Measurements from ENCODE around the gene PTX4. TPM values are rescaled to one million over a fixed set of nuclear protein-coding genes. Genes with fewer than 3 reads are reported as not detected.
A peak's percentile ranks its signal among the peaks of the same experiment; 100 is the strongest.

Gene PTX4
- total and polyA plus RNA-seq, 2 donors from 2014 or later = not detected

GRCh38 chr16:1460602-1461138 is 28.1 kb downstream of the PTX4 start:
- no peaks in the 10 kb centered on the region for H3K27me3 ChIP-seq (ENCODE audit: control insufficient read depth, insufficient read depth, low read length)
- no peak for TF ChIP-seq CTCF (IDR thresholded peaks at IDR 0.05; ENCODE audit: borderline replicate concordance, extremely low read depth, insufficient read depth)
- H3K9ac ChIP-seq (ENCODE audit: low read length in 3 of 3) = no peak overlapping the region
- no peak overlapping the region for H3K4me3 ChIP-seq (ENCODE audit: low read length in 3 of 3)
- no peaks in the 10 kb centered on the region for H3K4me1 ChIP-seq (ENCODE audit: control insufficient read depth in 2 of 3, insufficient read depth in 2 of 3, low read depth in 1 of 3, low read length in 3 of 3)
- DNase-seq (no peak), FAIRE-seq (no peak)
- intact Hi-C loops (cut with DNase I) = no loop called here
- H3K9me3 ChIP-seq (ENCODE audit: control insufficient read depth in 2 of 3, insufficient read depth in 1 of 3, low read length in 3 of 3) = no peaks in the 10 kb centered on the region
- no peak overlapping the region for H3K27ac ChIP-seq (ENCODE audit: low read depth in 2 of 2, low read length in 2 of 2)
- peaks cover 0 to 11% (median 9%) of the 10 kb centered on the region in 3 donors for H3K36me3 ChIP-seq (ENCODE audit: control insufficient read depth in 2 of 3, insufficient read depth in 3 of 3, low read length in 3 of 3)

GRCh38 chr16:1459967-1460366 is 28.8 kb downstream of the PTX4 start:
- DNase-seq (no peak), FAIRE-seq (no peak)
- H3K27ac ChIP-seq (ENCODE audit: low read depth in 2 of 2, low read length in 2 of 2) = no peak overlapping the region
- H3K36me3 ChIP-seq (ENCODE audit: control insufficient read depth in 2 of 3, insufficient read depth in 3 of 3, low read length in 3 of 3) = peaks cover 0 to 15% (median 10%) of the 10 kb centered on the region in 3 donors
- no peak overlapping the region for H3K9ac ChIP-seq (ENCODE audit: low read length in 3 of 3)
- TF ChIP-seq CTCF (IDR thresholded peaks at IDR 0.05; ENCODE audit: borderline replicate concordance, extremely low read depth, insufficient read depth) = no peak
- no peaks in the 10 kb centered on the region for H3K27me3 ChIP-seq (ENCODE audit: control insufficient read depth, insufficient read depth, low read length)
- intact Hi-C loops (cut with DNase I) = no loop called here
- H3K4me3 ChIP-seq (ENCODE audit: low read length in 3 of 3) = no peak overlapping the region
- no peaks in the 10 kb centered on the region for H3K4me1 ChIP-seq (ENCODE audit: control insufficient read depth in 2 of 3, insufficient read depth in 2 of 3, low read depth in 1 of 3, low read length in 3 of 3)
- H3K9me3 ChIP-seq (ENCODE audit: control insufficient read depth in 2 of 3, insufficient read depth in 1 of 3, low read length in 3 of 3) = no peaks in the 10 kb centered on the region

- no peak overlapping the region for H3K9ac ChIP-seq (ENCODE audit: low read length in 3 of 3)
- H3K4me1 ChIP-seq (ENCODE audit: control insufficient read depth in 2 of 3, insufficient read depth in 2 of 3, low read depth in 1 of 3, low read length in 3 of 3) = no peaks in the 10 kb centered on the region
- intact Hi-C loops (cut with DNase I) = no loop called here
- FAIRE-seq = no peak
- H3K27ac ChIP-seq (ENCODE audit: low read depth in 2 of 2, low read length in 2 of 2) = no peak overlapping the region
- peak in 1 of 5 donors; percentile 68 for DNase-seq
- peaks cover 0 to 15% (median 10%) of the 10 kb centered on the region in 3 donors for H3K36me3 ChIP-seq (ENCODE audit: control insufficient read depth in 2 of 3, insufficient read depth in 3 of 3, low read length in 3 of 3)
- no peak for TF ChIP-seq CTCF (IDR thresholded peaks at IDR 0.05; ENCODE audit: borderline replicate concordance, extremely low read depth, insufficient read depth)
- no peak overlapping the region for H3K4me3 ChIP-seq (ENCODE audit: low read length in 3 of 3)
- H3K9me3 ChIP-seq (ENCODE audit: control insufficient read depth in 2 of 3, insufficient read depth in 1 of 3, low read length in 3 of 3) = no peaks in the 10 kb centered on the region
- H3K27me3 ChIP-seq (ENCODE audit: control insufficient read depth, insufficient read depth, low read length) = no peaks in the 10 kb centered on the region
Observed at GRCh38 chr16:1458977-1459341, 29.8 kb downstream of the PTX4 start.

Data from kidney (tissue), 14 donors.